GM15510 (cell line): ENCODE results near the gene PTGDS.

Experiments used
- POLR2A ChIP-seq: IDR thresholded peaks from 3 replicates; pipeline ENCODE4 v1.6.1; 2011; ENCODE audit warnings: borderline replicate concordance; ENCODE audit not compliant: insufficient read length; ENCODE audit errors: extremely low read depth

Gene PTGDS

GRCh38 chr9:136977223-136977622, at the start of gene PTGDS:
TSS of gene PTGDS (plus strand) at chr9:136977504. CDS start at chr9:136977579, 75 bp downstream.
- TF ChIP-seq POLR2A, result no peak

DNA sequence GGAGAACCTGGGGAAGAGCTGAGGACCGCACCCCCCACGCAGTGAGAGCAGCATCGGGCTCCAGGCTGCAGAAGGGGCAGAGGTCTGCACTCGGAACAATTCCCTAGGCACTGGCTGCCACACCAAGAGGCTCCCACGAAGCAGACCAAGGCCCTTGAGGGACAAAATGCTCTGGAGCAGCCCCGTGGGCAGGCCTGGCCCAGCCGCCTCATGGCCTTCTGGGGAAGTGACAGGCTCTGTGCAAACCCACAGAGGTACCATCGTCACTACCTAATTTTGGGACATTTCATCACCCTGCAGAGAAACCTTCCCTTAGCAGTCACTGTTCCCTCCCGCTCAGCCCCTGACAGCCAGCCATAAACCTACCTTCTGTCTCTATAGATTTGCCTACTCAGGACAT, 48.7 kb upstream of the PTGDS start:
- TF ChIP-seq POLR2A, result no peak

- no peak for TF ChIP-seq POLR2A
Observed at GRCh38 chr9:136930014-136930413, 47.3 kb upstream of the PTGDS start.

DNA sequence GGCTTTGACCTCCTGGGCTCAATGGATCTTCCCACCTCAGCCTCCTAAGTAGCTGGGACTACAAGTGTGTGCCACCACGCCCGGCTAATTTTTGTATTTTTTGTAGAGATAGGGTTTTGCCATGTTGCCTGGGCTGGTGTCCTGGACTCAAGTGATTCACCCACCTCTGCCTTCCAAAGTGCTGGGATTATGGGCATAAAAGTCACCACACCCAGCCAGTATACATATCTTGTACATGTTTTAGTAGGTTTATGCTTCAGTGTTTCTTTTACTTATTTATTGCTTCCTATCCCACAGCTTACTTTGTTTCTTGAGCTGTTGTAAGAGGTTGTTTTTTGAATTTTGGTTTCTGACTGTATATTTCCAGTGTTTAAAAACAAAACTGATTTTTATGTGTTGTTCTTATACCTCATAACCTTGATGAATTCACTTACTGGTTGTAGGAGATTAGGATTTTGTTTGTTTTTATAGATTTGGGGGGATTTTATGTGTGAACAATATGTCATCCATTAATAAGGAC, 45.6 kb upstream of the PTGDS start:
- TF ChIP-seq POLR2A, result no peak

DNA sequence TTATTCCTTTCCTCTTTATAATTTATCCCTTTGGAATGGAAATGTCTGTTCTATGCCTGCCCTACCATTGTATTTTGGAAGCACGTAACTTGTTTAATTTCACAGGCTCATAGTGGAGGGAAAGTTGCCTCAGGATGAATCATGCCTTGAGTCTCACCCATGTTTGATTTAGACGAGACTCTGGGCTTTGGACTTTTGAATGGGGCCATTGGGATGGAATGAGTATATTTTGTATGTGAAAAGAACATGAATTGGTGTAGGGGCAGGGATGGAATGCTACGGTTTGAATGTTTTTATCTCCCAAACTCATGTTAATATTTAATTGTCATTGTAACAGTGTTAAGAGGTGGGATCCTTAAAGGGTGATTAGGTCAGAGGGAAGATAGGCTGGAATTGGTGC, 43.0 kb upstream of the PTGDS start:
- TF ChIP-seq POLR2A, result no peak

DNA sequence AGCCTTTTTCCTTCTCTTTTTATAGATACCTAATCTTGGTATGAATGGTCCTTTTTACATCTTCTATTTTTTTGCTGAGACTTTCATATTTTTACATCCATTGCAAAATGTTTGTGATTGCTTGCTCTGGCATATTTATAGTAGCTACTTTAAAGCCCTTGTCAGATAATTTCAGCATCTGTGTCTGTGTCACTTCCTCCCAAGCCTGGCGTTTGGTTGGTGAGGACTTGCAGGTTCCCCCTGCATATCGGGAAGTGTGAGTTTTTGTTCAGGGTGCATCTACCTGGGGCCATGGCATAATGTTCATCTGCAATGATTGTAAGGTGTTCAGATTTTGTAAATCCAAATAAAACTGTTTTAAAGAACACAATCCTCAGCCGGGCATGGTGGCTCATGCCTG, 41.7 kb upstream of the PTGDS start:
- TF ChIP-seq POLR2A, result no peak

DNA sequence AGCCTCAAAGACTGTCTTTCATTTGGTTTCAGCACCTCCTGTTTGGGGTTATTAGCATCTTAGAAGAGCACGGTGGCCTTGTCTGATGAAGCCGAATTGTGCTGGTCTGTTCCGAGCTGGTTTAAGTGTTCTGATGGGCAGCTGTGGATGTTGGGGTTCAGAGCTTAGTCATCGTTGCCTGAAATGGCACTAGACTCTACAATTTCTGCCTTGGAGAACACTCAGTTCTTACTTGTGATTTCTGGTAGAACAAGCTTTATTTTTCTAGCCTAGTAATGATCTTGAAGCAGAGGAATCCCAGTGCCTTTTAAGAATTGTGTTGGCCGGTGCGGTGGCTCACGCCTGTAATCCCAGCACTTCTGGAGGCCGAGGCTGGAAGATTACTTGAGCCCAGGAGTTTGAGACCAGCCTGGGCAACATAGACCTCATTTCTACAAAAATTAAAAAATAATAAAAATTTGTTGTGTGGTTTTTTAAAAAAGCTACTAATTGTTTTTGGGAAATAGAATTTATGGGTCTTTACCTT, 40.6 kb upstream of the PTGDS start:
- no peak for TF ChIP-seq POLR2A

DNA sequence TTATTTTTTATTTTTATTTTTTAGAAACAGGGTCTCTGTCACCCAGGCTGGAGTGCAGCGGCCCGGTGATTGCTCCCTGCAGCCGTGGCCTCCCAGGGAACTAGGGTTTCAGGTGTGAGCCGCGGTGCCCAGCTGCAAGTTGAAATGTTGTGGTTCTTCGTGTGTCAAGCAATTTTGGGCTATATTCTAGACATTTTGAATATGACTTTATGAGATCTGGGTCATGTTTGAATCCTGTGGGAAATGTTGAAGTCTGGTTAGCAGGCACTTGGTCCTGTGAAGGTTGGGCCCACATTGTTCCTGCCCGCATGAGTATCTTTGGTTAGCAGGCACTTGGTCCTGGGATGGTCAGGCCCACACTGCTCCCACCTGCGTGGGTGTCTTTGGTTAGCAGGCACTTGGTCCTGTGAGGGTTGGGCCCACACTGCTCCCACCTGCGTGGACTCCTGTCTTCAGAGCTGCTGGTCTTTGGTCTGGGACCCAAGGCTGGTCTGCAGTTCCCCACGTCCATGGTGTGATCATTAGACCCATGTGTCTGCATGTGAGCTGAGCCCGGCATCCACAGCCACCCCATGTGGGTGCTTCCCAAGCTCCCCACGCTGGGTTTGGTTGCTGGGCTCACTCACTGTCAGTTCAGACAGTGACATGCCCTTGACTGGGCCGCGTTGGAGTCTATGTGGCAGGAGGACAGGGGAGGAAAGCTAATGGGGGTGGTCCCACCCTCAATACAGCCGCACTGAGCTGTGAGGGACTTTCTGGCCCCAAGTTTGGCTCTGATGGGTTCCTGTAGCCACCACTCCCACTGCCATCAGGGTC, 39.9 kb upstream of the PTGDS start:
- no peak for TF ChIP-seq POLR2A

- no peak for TF ChIP-seq POLR2A
Observed at GRCh38 chr9:136939431-136939995, 37.8 kb upstream of the PTGDS start.

DNA sequence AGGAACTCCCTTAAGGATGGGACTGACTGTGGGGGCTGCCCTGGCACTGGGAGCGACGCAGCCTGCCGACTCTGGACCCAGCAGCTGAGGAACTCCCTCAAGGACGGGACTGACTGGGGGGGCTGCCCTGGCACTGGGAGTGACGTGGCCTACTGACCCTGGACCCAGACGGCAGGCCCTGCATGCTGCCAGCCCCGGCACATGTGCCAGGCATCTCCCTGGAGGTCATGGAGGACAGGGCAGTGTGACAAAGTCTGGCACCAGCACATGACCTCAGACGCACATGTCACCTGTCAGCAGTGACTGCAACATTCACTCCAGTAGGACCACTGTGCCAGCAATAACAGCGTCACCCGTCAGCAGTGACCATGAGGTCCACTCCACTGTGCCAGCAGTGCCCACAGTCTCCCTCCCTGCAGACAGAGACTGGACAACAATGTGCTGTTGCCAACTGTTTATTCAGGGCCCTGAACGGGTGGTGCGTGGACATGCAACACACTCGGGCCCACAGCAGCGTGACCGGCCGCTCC, 37.2 kb upstream of the PTGDS start:
- TF ChIP-seq POLR2A, result no peak

- no peak for TF ChIP-seq POLR2A
Observed at GRCh38 chr9:136940526-136941230, 36.6 kb upstream of the PTGDS start.

DNA sequence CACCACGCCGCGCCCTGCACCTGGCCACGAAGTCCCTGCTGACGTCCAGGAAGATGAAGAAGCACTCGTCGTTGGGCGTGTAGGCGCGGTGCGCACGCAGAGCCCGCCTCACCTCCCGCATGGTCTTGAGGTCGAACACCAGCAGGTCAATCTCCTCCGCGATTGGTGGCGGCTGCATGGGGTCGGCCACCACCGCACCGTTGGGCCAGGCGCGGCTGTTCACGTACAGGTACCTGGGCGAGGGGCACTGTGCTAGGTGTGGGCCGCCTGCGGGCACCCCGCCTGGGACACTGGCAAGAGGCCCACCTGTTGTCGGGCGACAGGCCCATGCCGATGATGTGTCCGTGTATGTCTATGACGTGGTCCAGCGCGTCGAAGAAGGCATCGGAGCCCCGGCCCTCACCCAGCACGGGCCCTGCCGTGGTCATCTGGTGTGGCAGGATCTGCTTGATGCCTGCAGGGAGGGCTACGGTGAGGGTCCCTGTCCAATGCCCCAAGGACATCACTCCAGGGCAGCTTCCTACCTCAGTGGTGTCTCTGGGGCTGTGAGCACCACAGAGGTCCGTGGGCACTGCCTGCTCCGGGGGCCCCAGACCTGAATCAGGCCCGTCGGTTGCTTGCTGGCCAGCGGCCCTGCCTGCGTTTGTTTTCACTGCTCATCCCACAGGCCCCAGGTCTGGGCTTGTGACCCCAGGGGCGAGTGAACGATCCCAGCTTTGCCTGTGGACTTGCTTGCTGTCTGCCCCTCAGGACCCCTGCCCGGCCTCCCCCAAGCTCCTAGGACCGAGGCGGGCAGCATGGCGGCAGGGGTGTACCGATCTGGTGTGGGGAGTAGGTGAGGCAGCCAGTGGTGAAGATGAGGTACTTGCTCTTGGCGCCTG, 35.8 kb upstream of the PTGDS start:
- no peak for TF ChIP-seq POLR2A

DNA sequence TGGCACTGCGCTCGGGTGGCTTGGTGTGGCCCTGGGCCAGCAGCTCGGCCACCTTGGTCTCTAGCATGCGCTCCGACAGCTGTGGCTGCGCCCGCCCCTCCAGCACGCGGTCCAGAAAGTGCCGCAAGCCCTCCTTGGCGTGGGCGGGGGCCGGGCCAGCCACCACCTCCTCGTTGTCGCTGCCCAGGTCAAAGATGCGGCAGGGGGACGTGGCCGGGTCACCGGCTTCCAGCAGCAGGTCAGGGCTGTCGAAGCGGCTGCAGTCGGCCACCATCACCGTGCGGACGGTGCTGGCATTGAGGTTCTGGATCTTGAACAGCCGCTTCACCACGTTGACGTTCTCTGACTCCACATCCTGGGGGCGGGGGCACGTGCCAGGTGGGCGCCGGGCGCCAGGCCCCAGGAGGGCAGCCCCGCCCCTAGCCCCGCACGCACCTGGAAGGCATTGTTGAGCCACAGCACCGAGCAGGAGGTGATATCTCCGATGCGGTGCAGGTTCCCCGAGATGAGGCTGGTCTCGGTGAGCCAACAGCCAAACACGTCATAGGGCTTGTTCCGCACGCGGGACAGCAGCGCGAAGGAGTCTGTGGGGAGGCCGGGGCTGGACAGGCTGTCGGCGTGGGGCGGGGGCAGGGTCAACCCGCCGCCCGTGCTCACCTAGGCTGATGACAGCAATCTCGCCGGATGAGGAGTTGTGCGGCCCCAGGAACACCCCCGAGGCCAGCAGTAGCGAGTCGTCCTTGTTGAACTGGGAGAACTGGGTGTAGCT, 35.0 kb upstream of the PTGDS start:
- no peak for TF ChIP-seq POLR2A
